ENCODE data around the gene PGM5. TPM values are rescaled to one million over a fixed set of nuclear protein-coding genes. Genes with fewer than 3 reads are reported as not detected.

PGM5 gene
- total and polyA plus RNA-seq, 2 experiments from 2014 or later: 0.11 to 0.46 TPM

DNA sequence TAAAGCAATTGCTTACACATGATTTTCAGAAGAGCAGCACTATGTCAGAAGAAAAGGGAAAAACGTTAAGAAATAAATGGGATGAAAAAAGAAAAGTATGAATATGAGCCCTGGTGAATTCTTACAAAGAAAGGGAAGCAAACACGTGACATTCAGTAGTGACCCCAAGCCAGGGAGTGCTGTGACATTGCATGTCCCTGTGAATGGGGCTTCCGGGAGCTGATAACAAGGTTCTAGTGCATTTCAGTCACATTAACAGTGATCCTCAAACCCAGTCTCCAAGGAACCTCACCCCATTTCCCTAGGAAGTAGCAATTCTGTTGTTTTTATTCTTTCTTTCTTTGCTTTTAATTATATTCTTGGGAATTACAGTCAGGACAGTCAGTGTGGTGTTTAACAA, 157.0 kb downstream of the PGM5 start:
- in situ Hi-C loops (cut with MboI): loop anchor here (10.0 to 25.0 kb wide), 2 partner anchors 61 to 151 kb away; partner anchors contain the start of gene PGM5
- Histone ChIP-seq H3K4me1 (ENCODE audit: insufficient read depth) (no peaks in the 10 kb centered on the region), H3K4me2 (ENCODE audit: unreplicated experiment) (no peak overlapping the region), H3F3A (ENCODE audit: insufficient read depth) (no peaks in the 10 kb centered on the region), H3K36me3 (ENCODE audit: low read depth) (no peaks in the 10 kb centered on the region), H3K4me3 (no peak overlapping the region), H4K20me1 (ENCODE audit: insufficient read depth) (no peaks in the 10 kb centered on the region), H3K27ac (no peak overlapping the region), H3K27me3 (replicated peaks; ENCODE audit: insufficient read depth) (no peaks in the 10 kb centered on the region), H3K9ac (no peak overlapping the region), H3K9me3 (ENCODE audit: low read depth) (no peaks in the 10 kb centered on the region), H2AFZ (no peak overlapping the region), H3K9me2 (ENCODE audit: insufficient read depth) (no peaks in the 10 kb centered on the region), H3K79me2 (ENCODE audit: insufficient read depth) (no peaks in the 10 kb centered on the region)
- 24 to 28% methylated on average over 3 of the region's 3 CpGs for WGBS, 2 experiments (ENCODE audit: low coverage in 1 of 2, low lambda C conversion rate in 2 of 2, missing lambda C conversion rate in 2 of 2)
- TF ChIP-seq EZH2phosphoT487 (IDR thresholded peaks at IDR 0.05; ENCODE audit: insufficient read depth, low read depth): no peak
- no peak for TF ChIP-seq EZH2 (IDR thresholded peaks at IDR 0.05; ENCODE audit: insufficient read depth, poor library complexity, severe bottlenecking)
- DNase-seq: no peak

DNA sequence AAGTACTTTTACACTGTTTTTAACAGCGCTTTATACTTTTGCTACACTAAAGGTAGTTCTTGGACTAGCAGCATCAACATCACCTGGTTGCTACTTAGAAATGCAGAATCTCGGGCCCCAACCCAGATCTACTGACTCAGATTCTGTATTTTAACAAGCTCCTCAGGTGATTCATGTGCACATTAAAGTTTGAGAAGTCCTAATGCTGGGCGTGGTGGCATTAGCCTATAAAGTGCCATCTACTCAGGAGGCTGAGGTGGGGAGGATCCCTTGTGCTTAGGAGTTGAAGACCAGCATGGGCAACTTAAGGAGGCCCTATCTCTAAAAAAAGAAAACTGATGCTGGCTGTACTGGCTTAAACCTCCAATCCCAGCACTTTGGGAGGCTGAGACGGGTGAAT, 157.6 kb downstream of the PGM5 start:
- Histone ChIP-seq H3K9ac (no peak overlapping the region), H3K9me3 (ENCODE audit: low read depth) (no peaks in the 10 kb centered on the region), H2AFZ (no peak overlapping the region), H3K79me2 (ENCODE audit: insufficient read depth) (no peaks in the 10 kb centered on the region), H3F3A (ENCODE audit: insufficient read depth) (no peaks in the 10 kb centered on the region), H3K4me3 (no peak overlapping the region), H3K36me3 (ENCODE audit: low read depth) (no peaks in the 10 kb centered on the region), H3K27me3 (replicated peaks; ENCODE audit: insufficient read depth) (no peaks in the 10 kb centered on the region), H3K4me2 (ENCODE audit: unreplicated experiment) (no peak overlapping the region), H3K27ac (no peak overlapping the region), H4K20me1 (ENCODE audit: insufficient read depth) (no peaks in the 10 kb centered on the region), H3K9me2 (ENCODE audit: insufficient read depth) (no peaks in the 10 kb centered on the region), H3K4me1 (ENCODE audit: insufficient read depth) (no peaks in the 10 kb centered on the region)
- WGBS, 2 experiments (ENCODE audit: low coverage in 1 of 2, low lambda C conversion rate in 2 of 2, missing lambda C conversion rate in 2 of 2): 63 to 64% methylated on average over 4 of the region's 4 CpGs
- DNase-seq: no peak
- TF ChIP-seq EZH2 (IDR thresholded peaks at IDR 0.05; ENCODE audit: insufficient read depth, poor library complexity, severe bottlenecking) (no peak), EZH2phosphoT487 (IDR thresholded peaks at IDR 0.05; ENCODE audit: insufficient read depth, low read depth) (no peak)
- in situ Hi-C loops (cut with MboI): loop anchor here (10.0 to 25.0 kb wide), 2 partner anchors 61 to 152 kb away; partner anchors contain the start of gene PGM5

DNA sequence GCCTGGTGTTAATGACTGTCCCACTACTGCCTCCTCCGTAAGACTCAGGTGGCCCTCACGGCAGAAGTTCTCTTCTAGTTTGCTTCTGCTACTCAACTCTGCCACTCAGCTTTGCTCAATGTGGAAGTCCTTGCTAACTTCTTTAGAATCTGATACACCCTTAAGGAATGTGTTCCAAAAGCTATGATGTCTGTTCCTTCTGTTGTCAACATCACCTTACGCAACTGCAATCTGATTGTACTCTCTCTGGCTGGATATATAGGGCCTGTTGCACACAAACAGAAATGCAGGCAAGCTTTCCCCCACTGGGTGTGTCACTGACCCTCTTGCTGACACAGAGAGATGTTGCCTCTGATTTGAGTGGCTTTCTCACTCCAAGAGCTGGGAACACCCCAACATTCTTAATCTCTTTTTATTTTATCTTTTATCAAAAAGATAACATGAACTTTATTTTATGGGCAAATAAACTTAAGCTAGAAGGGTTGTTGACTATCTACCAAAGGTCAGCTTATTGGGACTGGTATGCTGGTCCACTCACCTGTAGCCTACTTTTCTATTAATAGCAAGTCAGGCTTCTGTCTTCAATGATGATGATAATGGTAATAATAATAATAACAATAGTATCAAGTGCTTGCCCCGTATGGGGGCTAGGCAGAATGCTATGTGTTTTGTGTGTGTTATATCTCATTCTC, 159.1 kb downstream of the PGM5 start:
- no peaks in the 10 kb centered on the region for H3K9me2 ChIP-seq (ENCODE audit: insufficient read depth)
- H3K9ac ChIP-seq: no peak overlapping the region
- no peaks in the 10 kb centered on the region for H3K27me3 ChIP-seq (replicated peaks; ENCODE audit: insufficient read depth)
- no peak for TF ChIP-seq EZH2phosphoT487 (IDR thresholded peaks at IDR 0.05; ENCODE audit: insufficient read depth, low read depth)
- TF ChIP-seq EZH2 (IDR thresholded peaks at IDR 0.05; ENCODE audit: insufficient read depth, poor library complexity, severe bottlenecking): no peak
- H3K4me2 ChIP-seq (ENCODE audit: unreplicated experiment): no peak overlapping the region
- no peaks in the 10 kb centered on the region for H3K9me3 ChIP-seq (ENCODE audit: low read depth)
- no peaks in the 10 kb centered on the region for H3K36me3 ChIP-seq (ENCODE audit: low read depth)
- no peaks in the 10 kb centered on the region for H3K79me2 ChIP-seq (ENCODE audit: insufficient read depth)
- H3K4me3 ChIP-seq: no peak overlapping the region
- no peak overlapping the region for H2AFZ ChIP-seq
- H3F3A ChIP-seq (ENCODE audit: insufficient read depth): no peaks in the 10 kb centered on the region
- H3K27ac ChIP-seq: no peak overlapping the region
- in situ Hi-C loops (cut with MboI): loop anchor here (10.0 to 25.0 kb wide), 2 partner anchors 59 to 153 kb away; partner anchors contain the start of gene PGM5
- no peaks in the 10 kb centered on the region for H4K20me1 ChIP-seq (ENCODE audit: insufficient read depth)
- no peaks in the 10 kb centered on the region for H3K4me1 ChIP-seq (ENCODE audit: insufficient read depth)
- 63 to 67% methylated on average over 4 of the region's 4 CpGs for WGBS, 2 experiments (ENCODE audit: low coverage in 1 of 2, low lambda C conversion rate in 2 of 2, missing lambda C conversion rate in 2 of 2)
- peak; percentile 43 for DNase-seq

- H3K79me2 ChIP-seq (ENCODE audit: insufficient read depth): no peaks in the 10 kb centered on the region
- H2AFZ ChIP-seq: no peak overlapping the region
- no peaks in the 10 kb centered on the region for H3K27me3 ChIP-seq (replicated peaks; ENCODE audit: insufficient read depth)
- in situ Hi-C loops (cut with MboI): loop anchor here (25.0 kb wide), 1 partner anchor 160 kb away; the partner anchor contains the start of gene PGM5
- TF ChIP-seq EZH2phosphoT487 (IDR thresholded peaks at IDR 0.05; ENCODE audit: insufficient read depth, low read depth) (no peak), EZH2 (IDR thresholded peaks at IDR 0.05; ENCODE audit: insufficient read depth, poor library complexity, severe bottlenecking) (no peak)
- H3F3A ChIP-seq (ENCODE audit: insufficient read depth): no peaks in the 10 kb centered on the region
- H3K4me2 ChIP-seq (ENCODE audit: unreplicated experiment): no peak overlapping the region
- DNase-seq: no peak
- WGBS, 2 experiments (ENCODE audit: low coverage in 1 of 2, low lambda C conversion rate in 2 of 2, missing lambda C conversion rate in 2 of 2): 46 to 50% methylated on average over 4 of the region's 4 CpGs
- H3K27ac ChIP-seq: no peak overlapping the region
- H4K20me1 ChIP-seq (ENCODE audit: insufficient read depth): no peaks in the 10 kb centered on the region
- H3K36me3 ChIP-seq (ENCODE audit: low read depth): no peaks in the 10 kb centered on the region
- H3K9me3 ChIP-seq (ENCODE audit: low read depth): no peaks in the 10 kb centered on the region
- no peaks in the 10 kb centered on the region for H3K4me1 ChIP-seq (ENCODE audit: insufficient read depth)
- H3K9me2 ChIP-seq (ENCODE audit: insufficient read depth): no peaks in the 10 kb centered on the region
- no peak overlapping the region for H3K4me3 ChIP-seq
- H3K9ac ChIP-seq: no peak overlapping the region
Observed at GRCh38 chr9:68522131-68522530, 165.7 kb downstream of the PGM5 start.
